NCI-H774 (cell line): ENCODE measurements around the gene GNRHR.

Experiments used
- DNase-seq: peaks from one replicate; lab custom pipeline; 2025; lab: John Stamatoyannopoulos, UW

The GNRHR gene

DNA sequence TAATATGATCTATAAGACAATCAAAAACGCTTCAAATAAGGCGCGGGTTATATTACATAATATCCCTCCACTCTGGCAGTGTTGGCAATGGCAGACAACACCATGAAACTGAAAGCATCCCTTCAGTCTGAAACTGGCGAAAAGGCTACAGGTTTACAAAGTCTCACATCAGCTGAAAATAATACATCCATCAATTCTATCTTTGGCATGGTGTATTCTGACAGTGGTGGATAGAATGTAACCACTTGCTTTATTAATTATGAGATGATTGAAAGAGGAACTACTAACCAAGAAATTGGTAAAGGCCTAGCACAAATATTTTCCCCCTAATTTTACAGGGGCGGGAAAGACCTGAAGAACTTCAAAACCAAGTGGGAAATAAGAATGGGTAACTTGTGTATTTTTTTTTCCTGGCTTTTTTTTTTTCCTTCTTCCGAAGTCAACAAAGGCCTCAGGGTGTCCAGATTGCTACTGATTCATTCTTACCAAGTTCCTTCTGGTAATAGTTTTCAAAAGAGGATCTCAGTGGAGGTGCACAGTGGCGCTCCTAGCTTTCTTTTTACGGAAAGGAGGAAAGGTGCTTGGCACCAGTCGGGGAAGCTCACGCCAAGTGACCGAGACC lies 54.0 kb downstream of the GNRHR start:
- no peak for DNase-seq

DNA sequence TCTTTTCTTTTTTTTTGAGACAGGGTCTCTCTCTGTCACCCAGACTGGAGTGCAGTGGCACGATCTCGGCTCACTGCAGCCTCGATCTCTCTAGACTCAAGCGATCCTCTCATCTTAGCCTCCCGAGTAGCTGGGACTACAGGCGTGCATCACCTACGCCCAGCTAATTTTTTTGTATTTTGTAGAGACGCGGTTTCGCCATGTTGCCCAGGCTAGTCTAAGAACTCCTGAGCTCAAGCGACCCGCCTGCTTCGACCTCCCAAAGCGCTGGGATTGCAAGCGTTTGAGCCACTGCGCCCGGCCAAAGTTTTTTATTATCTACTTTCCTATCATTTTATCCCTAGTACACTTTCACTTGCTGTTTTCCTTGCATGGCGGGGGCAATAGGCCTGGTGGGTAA lies 54.6 kb downstream of the GNRHR start:
- DNase-seq, result no peak

DNA sequence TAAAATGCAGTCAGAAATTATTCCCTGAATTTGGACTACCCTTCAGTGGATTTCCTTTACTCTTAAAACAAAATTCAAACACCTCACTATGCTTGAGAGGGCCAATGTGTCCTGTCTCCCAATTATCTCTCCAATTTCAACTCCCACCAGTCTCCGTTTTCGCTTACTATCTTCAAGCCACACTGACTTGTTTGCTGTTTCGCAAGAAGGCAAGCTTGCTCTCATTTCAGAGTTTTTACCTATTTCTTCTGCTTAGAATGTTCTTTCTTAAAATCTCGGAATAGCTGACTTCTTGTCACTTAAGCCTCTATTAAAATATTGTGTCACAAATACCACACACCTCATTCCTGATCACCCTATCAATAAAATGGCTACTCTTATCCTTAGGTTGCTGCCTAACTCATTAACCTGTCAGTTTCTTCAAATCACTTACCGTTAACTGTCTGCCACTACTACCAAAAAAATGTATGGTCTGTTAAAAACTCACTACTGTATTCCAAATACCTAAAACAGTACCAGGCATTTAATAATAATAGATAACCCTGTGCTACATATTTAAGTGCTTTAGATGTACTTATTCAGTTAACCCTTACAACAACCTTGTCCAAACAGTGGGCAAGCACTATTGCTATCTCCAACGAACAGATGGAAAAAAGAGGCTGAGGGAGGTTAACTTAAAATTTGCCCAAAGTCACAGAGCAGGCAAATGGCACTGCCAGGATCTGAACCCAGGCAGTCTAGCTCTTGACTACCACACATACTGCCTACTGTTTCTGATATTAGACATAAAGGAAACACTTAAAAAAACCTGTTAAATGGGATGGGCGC lies 56.1 kb downstream of the GNRHR start:
- no peak for DNase-seq

GRCh38 chr4:67696061-67696460 lies 58.1 kb downstream of the GNRHR start:
- no peak for DNase-seq

GRCh38 chr4:67694662-67695061 lies 59.5 kb downstream of the GNRHR start:
- no peak for DNase-seq

GRCh38 chr4:67691328-67691727 lies 62.9 kb downstream of the GNRHR start:
- no peak for DNase-seq
